GM10266 (cell line): ENCODE data around the gene LMAN2L.

Source experiments
- DNase-seq: peaks from one replicate; pipeline ENCODE4 v3.0.0; 2012; ENCODE audit errors: extremely low spot score
- TF ChIP-seq, protein P1 (sequence below): IDR thresholded peaks from 2 replicates; pipeline ENCODE4 v1.5.1; 2012; ENCODE audit warnings: mild to moderate bottlenecking, low read depth; ENCODE audit not compliant: control insufficient read depth, insufficient read depth; ENCODE audit errors: missing control alignments

Gene LMAN2L

GRCh38 chr2:96695602-96696001 lies 44.3 kb downstream of the LMAN2L start:
- DNase-seq: no peak
- TF ChIP-seq, protein P1, sequence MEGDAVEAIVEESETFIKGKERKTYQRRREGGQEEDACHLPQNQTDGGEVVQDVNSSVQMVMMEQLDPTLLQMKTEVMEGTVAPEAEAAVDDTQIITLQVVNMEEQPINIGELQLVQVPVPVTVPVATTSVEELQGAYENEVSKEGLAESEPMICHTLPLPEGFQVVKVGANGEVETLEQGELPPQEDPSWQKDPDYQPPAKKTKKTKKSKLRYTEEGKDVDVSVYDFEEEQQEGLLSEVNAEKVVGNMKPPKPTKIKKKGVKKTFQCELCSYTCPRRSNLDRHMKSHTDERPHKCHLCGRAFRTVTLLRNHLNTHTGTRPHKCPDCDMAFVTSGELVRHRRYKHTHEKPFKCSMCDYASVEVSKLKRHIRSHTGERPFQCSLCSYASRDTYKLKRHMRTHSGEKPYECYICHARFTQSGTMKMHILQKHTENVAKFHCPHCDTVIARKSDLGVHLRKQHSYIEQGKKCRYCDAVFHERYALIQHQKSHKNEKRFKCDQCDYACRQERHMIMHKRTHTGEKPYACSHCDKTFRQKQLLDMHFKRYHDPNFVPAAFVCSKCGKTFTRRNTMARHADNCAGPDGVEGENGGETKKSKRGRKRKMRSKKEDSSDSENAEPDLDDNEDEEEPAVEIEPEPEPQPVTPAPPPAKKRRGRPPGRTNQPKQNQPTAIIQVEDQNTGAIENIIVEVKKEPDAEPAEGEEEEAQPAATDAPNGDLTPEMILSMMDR: no peak

- no peak for DNase-seq
- TF ChIP-seq, protein P1: no peak
These were observed 44.9 kb downstream of the LMAN2L start for GRCh38 chr2:96694816-96695455.

GRCh38 chr2:96694279-96694678 lies 45.6 kb downstream of the LMAN2L start:
- TF ChIP-seq, protein P1: no peak
- DNase-seq: no peak

- TF ChIP-seq, protein P1: no peak
- DNase-seq: no peak
These were observed 46.3 kb downstream of the LMAN2L start for GRCh38 chr2:96693286-96694200.

DNA sequence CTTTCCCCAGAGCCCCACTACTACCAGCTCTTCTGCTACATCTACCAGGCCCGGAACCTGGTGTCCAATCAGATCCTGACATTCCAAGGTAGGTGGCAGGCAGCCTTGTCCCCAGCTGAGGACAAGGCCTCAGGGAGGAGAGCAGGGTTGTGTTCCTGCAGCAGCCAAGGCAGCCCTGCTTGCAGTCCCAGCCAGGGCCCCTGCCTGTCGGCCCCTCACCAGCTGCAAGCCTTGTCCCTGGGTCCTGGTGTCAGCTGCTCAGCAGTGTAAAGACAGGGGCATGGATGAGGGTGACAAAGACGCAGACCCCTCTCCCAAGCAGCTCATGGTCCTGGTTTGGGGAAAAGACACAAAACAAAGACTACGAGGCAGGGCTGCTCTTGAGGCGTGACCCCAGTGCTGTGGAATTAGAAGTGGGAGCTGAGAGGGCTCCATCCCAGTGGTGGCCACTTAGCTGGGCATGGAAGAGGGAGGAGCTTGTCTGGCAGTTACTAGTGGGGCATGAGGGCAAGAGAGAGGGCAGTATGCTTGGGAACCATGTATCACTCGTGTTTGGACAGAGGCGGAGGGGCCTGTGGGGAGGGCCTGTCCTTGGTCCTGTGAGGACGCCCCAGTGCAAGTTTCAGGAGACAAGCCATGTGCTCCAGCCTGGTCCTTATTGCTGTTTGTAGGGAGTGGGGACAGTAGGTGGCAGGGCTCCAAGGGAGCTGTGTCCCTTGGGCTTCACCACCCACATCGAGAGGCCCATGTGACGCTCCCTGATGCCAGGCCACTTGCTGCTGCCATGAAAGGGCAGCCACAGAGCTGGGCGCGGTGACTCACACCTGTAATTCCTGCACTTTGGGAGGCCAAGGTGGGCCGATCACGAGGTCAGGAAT lies 47.5 kb downstream of the LMAN2L start:
- no peak for DNase-seq
- TF ChIP-seq, protein P1: no peak

GRCh38 chr2:96691022-96691612 lies 48.7 kb downstream of the LMAN2L start:
- DNase-seq: no peak
- TF ChIP-seq, protein P1: no peak
